Endothelial cell of umbilical vein (primary cell): ENCODE results near the gene SPACDR. TPM values are rescaled to one million over a fixed set of nuclear protein-coding genes. Genes with fewer than 3 reads are reported as not detected.

Experiments
- BruUV-seq: library from RNA; stranded (reverse); fragments of 400-500 nt; replicated peaks from 2 replicates; lab custom pipeline; 2021; lab: Mats Ljungman, UMichigan
- CTCF ChIA-PET: fragments of 300-600, 350-600 bp; sonication (Branson Sonifier 250); formaldehyde crosslinking; loops from one replicate; lab custom pipeline; 2021; ENCODE audit warnings: antibody characterized with exemption, inconsistent platforms; lab: Charles Lee
- POLR2A ChIA-PET: fragments of 300-600, 350-600 bp; sonication (Branson Sonifier 250); formaldehyde crosslinking; loops from one replicate; lab custom pipeline; 2021; ENCODE audit warnings: antibody characterized with exemption, inconsistent platforms; lab: Charles Lee
- DNase-seq: peaks from one replicate; pipeline ENCODE4 v3.0.0-alpha.2; 2011; ENCODE audit warnings: low read depth, low spot score
- FAIRE-seq: peaks from 2 replicates; lab custom pipeline; 2011; peaks lifted over from hg19 to GRCh38; lab: Jason Lieb, UNC
- H2AFZ ChIP-seq: 2 replicates; pipeline ENCODE4 v1.6.0; 2012; ENCODE audit warnings: low read depth, low read length, control low read depth, inconsistent platforms
- H3K27ac ChIP-seq: 2 replicates; pipeline ENCODE4 v1.5.1; 2011; ENCODE audit warnings: low read depth, mild to moderate bottlenecking, control low read depth, low read length, moderate library complexity; ENCODE audit not compliant: insufficient read depth
- H3K27me3 ChIP-seq, 2 experiments: 2 replicates each; pipeline versions ENCODE4 v1.6.0 to v1.6.1; 2011; ENCODE audit warnings: low read length in 2 of 2, mixed read lengths in 1 of 2; ENCODE audit not compliant: control insufficient read depth in 2 of 2, insufficient read depth in 2 of 2
- H3K36me3 ChIP-seq, 2 experiments: 2 replicates in 1 of 2; 3 replicates in 1 of 2; pipeline ENCODE4 v1.5.1; 2011; ENCODE audit warnings: low read length in 2 of 2, mild to moderate bottlenecking in 1 of 2, moderate library complexity in 1 of 2; ENCODE audit not compliant: control insufficient read depth in 2 of 2, insufficient read depth in 2 of 2; ENCODE audit errors: extremely low read depth in 1 of 2
- H3K4me1 ChIP-seq: 3 replicates; pipeline ENCODE4 v1.5.1; 2011; ENCODE audit warnings: mild to moderate bottlenecking, low read length; ENCODE audit not compliant: control insufficient read depth, insufficient read depth; ENCODE audit errors: extremely low read depth
- H3K4me2 ChIP-seq: 2 replicates; pipeline ENCODE4 v1.6.1; 2011; ENCODE audit warnings: low read length, control low read depth, mixed read lengths; ENCODE audit not compliant: insufficient read depth
- H3K4me3 ChIP-seq, 3 experiments: fragments of 200-600 bp in 1 of 3; sonication (generic), shearing (Covaris generic) in 1 of 3; replicated peaks in 1 of 3; 2 replicates each; pipeline ENCODE4 v1.5.1; 2011 to 2016; ENCODE audit warnings: control low read depth in 3 of 3, low read length in 3 of 3, mild to moderate bottlenecking in 2 of 3, inconsistent platforms in 1 of 3, low read depth in 1 of 3, moderate library complexity in 1 of 3; ENCODE audit not compliant: insufficient read depth in 1 of 3
- H3K79me2 ChIP-seq: 2 replicates; pipeline ENCODE4 v1.6.0; 2012; ENCODE audit warnings: low read length, inconsistent platforms; ENCODE audit not compliant: control insufficient read depth, insufficient read depth
- H3K9ac ChIP-seq: replicated peaks from 2 replicates; pipeline ENCODE3; 2011; ENCODE audit warnings: low read length, control low read depth; ENCODE audit not compliant: insufficient read depth; ENCODE audit errors: extremely low read depth
- H3K9me1 ChIP-seq: replicated peaks from 3 replicates; pipeline ENCODE4 v1.6.0; 2011; ENCODE audit warnings: mild to moderate bottlenecking, low read length; ENCODE audit not compliant: control insufficient read depth, insufficient read depth; ENCODE audit errors: extremely low read depth
- H3K9me3 ChIP-seq: replicated peaks from 2 replicates; pipeline ENCODE4 v1.5.1; 2012; ENCODE audit warnings: low read length, inconsistent platforms; ENCODE audit not compliant: control insufficient read depth, insufficient read depth
- H4K20me1 ChIP-seq: replicated peaks from 2 replicates; pipeline ENCODE3; 2011; ENCODE audit warnings: mild to moderate bottlenecking, low read length; ENCODE audit not compliant: control insufficient read depth, insufficient read depth; ENCODE audit errors: extremely low read depth
- CTCF ChIP-seq, 2 donors: IDR thresholded peaks; 1 replicate in 1 of 2; 2 replicates in 1 of 2; pipeline ENCODE4 v1.5.1; 2011; ENCODE audit warnings: low read length in 2 of 2, mild to moderate bottlenecking in 2 of 2, moderate library complexity in 2 of 2, control low read depth in 1 of 2, inconsistent platforms in 1 of 2, low read depth in 1 of 2; ENCODE audit not compliant: insufficient read depth in 1 of 2; ENCODE audit errors: extremely low read depth in 1 of 2
- EZH2 ChIP-seq: IDR thresholded peaks from 2 replicates; pipeline ENCODE4 v1.6.1; 2012; ENCODE audit warnings: borderline replicate concordance, low read depth, mild to moderate bottlenecking, moderate library complexity, low read length, inconsistent platforms; ENCODE audit not compliant: severe bottlenecking
- FOS ChIP-seq: IDR thresholded peaks from 2 replicates; pipeline ENCODE4 v1.6.1; 2011; ENCODE audit warnings: mild to moderate bottlenecking, low read length, moderate library complexity, borderline replicate concordance; ENCODE audit not compliant: insufficient read depth
- GATA2 ChIP-seq: IDR thresholded peaks from 2 replicates; pipeline ENCODE4 v1.7.0; 2011; ENCODE audit warnings: low read depth, mild to moderate bottlenecking, moderate library complexity, mixed read lengths, low read length; ENCODE audit not compliant: insufficient read length, insufficient read depth
- JUN ChIP-seq: IDR thresholded peaks from 2 replicates; pipeline ENCODE4 v1.6.1; 2011; ENCODE audit warnings: borderline replicate concordance, low read depth; ENCODE audit not compliant: insufficient read length, insufficient read depth
- MAX ChIP-seq: IDR thresholded peaks from 2 replicates; pipeline ENCODE4 v1.6.1; 2011; ENCODE audit not compliant: insufficient read depth, insufficient read length
- MYC ChIP-seq: IDR thresholded peaks from one replicate; pipeline ENCODE4 v1.6.1; 2011; ENCODE audit warnings: mild to moderate bottlenecking, low read depth, low read length
- POLR2A ChIP-seq: IDR thresholded peaks from 2 replicates; pipeline ENCODE4 v1.6.1; 2012; ENCODE audit warnings: low read depth, mild to moderate bottlenecking, control low read depth, low read length
- POLR2AphosphoS5 ChIP-seq: IDR thresholded peaks from 2 replicates; pipeline ENCODE4 v1.6.1; 2012; ENCODE audit warnings: low read depth, mild to moderate bottlenecking, control low read depth, low read length, moderate library complexity; ENCODE audit not compliant: insufficient read depth
- dilution Hi-C: fragments of 300-500 bp; cut with MboI; formaldehyde crosslinking; loops from one replicate; pipeline ENCODE4 v1.15.0; 2019; ENCODE audit warnings: low sequenced_read_pairs; ENCODE audit not compliant: extremely low pct_ligation_motif_present
- intact Hi-C: fragments of 100-400 bp; cut with micrococcal nuclease; formaldehyde crosslinking; loops from one replicate; pipeline ENCODE4 v1.10.0; 2022
- polyA plus RNA-seq, 4 experiments: library from polyadenylated mRNA; depleted of rRNA in 3 of 4; stranded (reverse) in 3 of 4; unstranded in 1 of 4; fragments of >200 nt; gene quantifications; 2 replicates each; pipeline versions ENCODE4 v1.2.1 to v1.2.3, GENCODE V29; 2011 to 2012; ENCODE audit warnings: missing spikeins in 1 of 4
- total RNA-seq: library from RNA; stranded (reverse); gene quantifications from 2 replicates; pipeline ENCODE4 v1.2.3, GENCODE V29; 2021

Gene SPACDR
- total and polyA plus RNA-seq, 2 donors (not counting 3 experiments of a cell fraction or from before 2014, with no cell fraction given) = 1.6 to 4.1 TPM

- H4K20me1 ChIP-seq = no peaks in the 10 kb centered on the region
- no peak overlapping the region for H3K4me2 ChIP-seq
- ChIA-PET POLR2A (interaction anchor here (0.6 to 1.7 kb wide), 6 partner anchors 7 to 390 kb away, joined by 3 to 9 read pairs (median 6); partner anchors contain the start of genes EPHB4 and ZCWPW1), CTCF (interaction anchor here (0.7 to 2.2 kb wide), 6 partner anchors 7 to 28 kb away, joined by 3 to 9 read pairs (median 5); partner anchors contain the start of genes MEPCE and ZCWPW1)
- H3K9me3 ChIP-seq = no peaks in the 10 kb centered on the region
- dilution Hi-C loops (no loop called here), intact Hi-C loops (loop anchor here (2.0 kb wide), 1 partner anchor 13 kb away; no protein-coding TSS in a partner anchor)
- no peaks in the 10 kb centered on the region for H3K27me3 ChIP-seq
- H3K4me3 ChIP-seq = no peak overlapping the region
- H3K9me1 ChIP-seq = no peaks in the 10 kb centered on the region
- H3K36me3 ChIP-seq = peaks cover 5 to 14% of the 10 kb centered on the region in 2 experiments
- no peak overlapping the region for H2AFZ ChIP-seq
- TF ChIP-seq CTCF (IDR thresholded peaks at IDR 0.05; ENCODE audit: extremely low read depth in 1 of 2, insufficient read depth in 1 of 2, low read depth in 1 of 2, low read length in 2 of 2) = no peak
- no peak for TF ChIP-seq MYC
- TF ChIP-seq FOS = no peak
- no peak for TF ChIP-seq JUN
- TF ChIP-seq MAX = no peak
- TF ChIP-seq GATA2 = no peak
- TF ChIP-seq POLR2AphosphoS5 = no peak
- no peak for TF ChIP-seq EZH2
- TF ChIP-seq POLR2A = no peak
- peaks cover 15% of the 10 kb centered on the region for H3K4me1 ChIP-seq
- no TSS peak for BruUV-seq
- H3K79me2 ChIP-seq = peaks cover 24% of the 10 kb centered on the region
- FAIRE-seq (no peak), DNase-seq (no peak)
- no peak overlapping the region for H3K27ac ChIP-seq
- H3K9ac ChIP-seq = no peak overlapping the region
Measured at GRCh38 chr7:100437150-100438100, 26.6 kb downstream of the SPACDR start.
